Measurements from ENCODE around the gene KLRF2.
"Not testable (repeated sequence)": the region's sequence is repeated elsewhere in the genome, so short reads cannot be mapped to it uniquely, and the experiment has no call there.

KLRF2 gene
- long read RNA-seq, donor 1, result 0 reads
- long read RNA-seq, donor 2, result 0 reads
- long read RNA-seq, donor 3, result 0 reads
- long read RNA-seq, donor 4, result 0 reads
- long read RNA-seq, donor 5, result 0 reads
- long read RNA-seq, donor 6, result 0 reads
- long read RNA-seq, donor 7, result 0 reads
- long read RNA-seq, donor 8, result 0 reads

GRCh38 chr12:9881246-9881645, at the start of gene KLRF2:
KLRF2 (plus strand) TSS chr12:9881489; CDS start chr12:9881596, 107 bp downstream.
- no peak for DNase-seq

DNA sequence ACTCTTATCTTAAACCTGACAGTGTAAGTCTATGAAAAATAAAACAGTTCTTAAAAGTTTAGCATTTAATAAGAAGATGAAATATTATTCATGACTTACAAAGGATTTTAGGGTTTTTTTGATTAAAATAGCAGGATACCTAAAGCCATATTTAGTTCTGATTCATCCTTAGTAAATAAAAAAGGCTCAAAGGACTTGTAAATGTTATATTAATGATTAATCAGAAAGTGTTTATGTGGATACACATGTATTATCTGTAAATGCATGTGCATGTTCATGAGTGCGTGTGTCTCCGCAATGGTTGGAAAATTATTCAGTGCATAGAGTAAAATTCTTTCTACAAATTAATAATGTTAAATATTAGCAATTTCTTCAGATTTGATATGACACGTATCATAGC, 49.6 kb upstream of the KLRF2 start:
- DNase-seq, result no peak

GRCh38 chr12:9843407-9843806, 37.9 kb upstream of the KLRF2 start:
- no peak for DNase-seq

DNA sequence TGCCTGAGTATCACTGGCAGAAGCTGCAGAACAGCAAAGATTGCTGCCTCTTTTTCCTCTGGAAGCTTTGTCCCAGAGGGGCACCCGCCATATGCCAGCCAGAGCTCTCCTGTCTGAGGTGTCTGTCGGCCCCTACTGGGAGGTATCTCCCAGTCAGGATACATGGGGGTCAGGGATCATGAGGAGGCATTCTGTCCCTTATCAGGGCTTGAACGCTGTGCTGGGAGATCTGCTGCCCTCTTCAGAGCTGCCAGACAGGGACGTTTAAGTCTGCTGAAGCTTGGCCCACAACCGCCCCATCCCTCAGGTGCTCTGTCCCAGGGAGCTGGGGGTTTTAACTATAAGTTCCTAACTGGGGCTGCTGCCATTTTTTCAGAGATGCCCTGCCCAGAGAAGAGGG, 32.4 kb upstream of the KLRF2 start:
- no peak for DNase-seq

- no peak for DNase-seq
These were observed 30.2 kb upstream of the KLRF2 start for GRCh38 chr12:9851050-9851449.

GRCh38 chr12:9851927-9852326, 29.4 kb upstream of the KLRF2 start:
- no peak for DNase-seq

DNA sequence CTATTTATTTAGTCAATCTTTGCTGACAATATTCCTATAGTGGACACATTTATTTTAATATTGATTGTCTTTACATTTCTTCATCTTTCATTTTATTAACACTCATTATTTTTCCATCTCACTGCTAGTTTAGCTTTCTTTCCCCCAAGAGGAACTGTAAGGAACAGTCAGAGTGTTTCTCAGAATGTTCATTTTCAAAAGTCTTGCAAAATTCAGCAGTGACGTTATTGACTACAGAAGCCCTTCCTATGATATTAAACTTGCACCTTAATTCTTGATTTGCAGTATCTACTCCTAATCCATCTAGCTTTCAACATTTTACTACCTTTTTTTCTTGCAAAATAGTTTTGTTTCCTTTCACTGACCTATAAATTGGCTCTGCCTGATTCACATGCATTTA, 25.1 kb upstream of the KLRF2 start:
- DNase-seq, result no peak

DNA sequence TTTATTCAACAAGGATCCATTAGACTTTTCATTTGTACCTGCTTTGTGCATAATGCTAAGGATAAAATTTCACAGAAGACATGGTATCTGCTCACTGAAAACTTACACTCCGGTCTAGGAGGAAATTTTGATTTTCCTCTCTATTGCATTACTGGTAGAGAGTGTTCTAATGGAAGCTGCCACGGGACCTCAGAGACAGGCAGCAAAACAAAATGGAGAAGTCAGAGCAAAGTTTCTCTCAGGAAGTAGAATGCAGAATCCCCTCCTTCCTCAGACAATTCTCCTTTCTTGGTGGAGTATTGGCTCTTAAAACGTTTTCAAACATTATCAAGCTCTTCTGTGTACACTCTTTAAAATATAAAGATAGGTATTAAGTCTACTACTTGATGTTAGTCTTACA, 24.4 kb upstream of the KLRF2 start:
- no peak for DNase-seq

DNA sequence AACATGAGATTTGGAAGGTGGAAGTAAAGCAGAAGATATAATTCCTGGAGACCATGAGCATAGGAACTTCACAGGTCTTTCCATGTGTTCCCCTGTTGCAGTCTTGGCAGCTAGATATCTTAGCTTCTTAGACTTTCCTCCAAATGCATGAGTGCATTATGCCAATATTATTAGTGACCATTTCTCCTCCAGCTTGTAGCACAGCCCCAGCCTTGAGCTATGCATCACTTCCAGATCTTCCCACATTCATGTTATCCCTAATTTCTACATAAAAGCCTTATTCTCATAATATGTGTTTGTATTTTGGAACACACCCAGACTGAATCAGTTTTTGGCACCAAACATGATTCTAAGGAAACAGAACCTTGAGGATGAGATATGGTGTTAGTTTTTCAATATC, 23.2 kb upstream of the KLRF2 start:
- DNase-seq, result no peak

- DNase-seq, result no peak
These were observed 16.2 kb upstream of the KLRF2 start for GRCh38 chr12:9864913-9865675.

DNA sequence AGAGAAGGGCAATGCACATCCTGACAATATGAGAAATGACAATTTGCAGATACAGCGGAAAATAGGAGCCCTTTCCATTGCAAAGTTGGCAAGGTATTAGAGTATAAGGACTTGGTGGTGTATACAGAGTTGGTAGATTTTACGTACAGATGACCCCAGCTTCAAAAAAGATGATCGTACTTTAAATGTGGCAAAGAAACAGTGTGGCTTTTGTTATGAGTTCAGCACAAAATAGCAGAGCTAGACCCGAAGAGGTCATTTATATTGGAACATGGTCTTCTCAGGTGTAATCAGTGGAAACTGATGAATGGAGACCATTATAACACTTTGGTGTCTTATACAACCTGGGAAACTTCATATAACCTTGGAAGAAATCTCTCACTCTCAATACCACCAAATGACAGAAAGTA, 14.4 kb upstream of the KLRF2 start:
- no peak for DNase-seq

- no peak for DNase-seq
These were observed 13.8 kb upstream of the KLRF2 start for GRCh38 chr12:9867531-9867930.

DNA sequence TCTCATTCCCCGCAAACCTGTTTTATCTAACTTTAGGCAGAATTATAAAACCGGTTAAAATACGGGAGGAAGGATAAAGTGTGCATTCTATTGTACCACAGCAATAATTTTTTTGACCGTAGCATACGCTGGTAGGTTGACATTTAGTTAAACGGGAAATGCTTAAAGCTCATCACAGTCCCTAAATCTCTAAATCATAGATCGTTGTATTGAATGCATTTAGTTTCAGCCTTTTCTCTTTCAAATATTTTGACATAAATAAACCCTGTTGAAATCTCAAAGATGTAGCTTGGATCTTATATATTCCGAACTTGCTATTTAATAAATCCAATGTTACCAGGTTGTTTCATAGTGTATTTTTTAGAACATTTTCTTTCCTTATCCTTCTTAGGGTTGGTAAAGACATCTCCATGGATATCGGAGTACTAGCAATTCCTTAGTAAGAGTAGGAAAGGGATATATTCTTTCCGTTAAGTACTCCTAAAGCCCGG, 12.9 kb upstream of the KLRF2 start:
- DNase-seq, result no peak

DNA sequence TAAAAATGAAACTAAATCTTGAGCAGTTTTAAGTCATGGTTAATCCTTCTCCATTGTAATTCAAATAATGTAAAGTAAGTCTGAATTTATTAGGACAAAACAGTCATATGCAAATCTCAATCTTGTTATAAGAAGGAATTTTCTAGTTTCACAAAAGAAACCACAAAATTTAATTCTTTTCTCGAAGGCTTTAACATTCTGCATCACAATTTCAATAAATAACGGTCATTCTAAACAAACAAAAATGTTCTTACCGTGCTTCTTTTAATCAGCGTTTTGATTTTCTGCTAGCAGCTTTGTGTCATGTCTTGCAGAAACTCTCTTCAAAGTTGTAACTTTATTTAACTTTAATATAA, 12.4 kb upstream of the KLRF2 start:
- DNase-seq, result no peak

DNA sequence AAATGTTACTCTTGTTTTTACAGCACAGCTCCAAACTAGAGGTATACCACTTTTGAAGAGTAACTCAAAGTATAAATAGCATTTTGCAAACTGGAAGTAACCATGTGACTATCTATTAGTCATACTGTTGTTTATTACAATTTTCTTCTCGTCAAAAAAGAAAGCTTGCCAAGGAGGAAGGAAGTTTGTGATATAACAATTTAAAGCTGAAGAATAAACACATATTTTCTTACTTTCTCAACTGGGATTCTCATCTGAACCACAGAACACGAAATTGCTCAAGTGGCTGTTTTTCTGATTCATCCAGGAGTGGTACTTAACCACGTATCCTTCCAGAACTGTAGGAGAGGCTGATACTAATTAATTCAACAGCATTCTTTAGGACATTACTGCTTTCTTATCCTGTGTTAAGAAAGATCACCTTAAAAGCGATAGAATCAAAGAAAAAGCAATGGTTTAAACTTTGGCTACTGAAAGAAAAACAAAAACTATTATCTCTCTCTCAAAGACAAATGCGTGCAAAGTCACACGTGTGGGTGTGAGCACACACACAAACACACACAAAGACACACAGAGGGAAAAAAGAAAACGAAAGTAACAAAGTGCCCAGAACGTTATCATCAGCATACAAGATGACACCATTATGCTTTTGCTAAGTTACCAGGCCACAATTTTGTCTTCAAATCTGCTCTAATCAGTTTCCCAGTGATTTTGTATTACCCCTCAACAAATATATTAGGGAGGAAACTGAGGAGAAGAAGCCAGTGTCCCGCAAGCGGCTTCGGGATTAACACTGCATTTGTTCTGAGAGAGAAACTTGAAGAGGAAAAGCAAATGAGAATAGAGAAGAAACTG, 11.8 kb upstream of the KLRF2 start, which contains the start of gene CLEC2B:
CLEC2B (minus strand) TSS at position 48 of the 855 bp plus-strand sequence.
- DNase-seq, result peak; percentile 25

DNA sequence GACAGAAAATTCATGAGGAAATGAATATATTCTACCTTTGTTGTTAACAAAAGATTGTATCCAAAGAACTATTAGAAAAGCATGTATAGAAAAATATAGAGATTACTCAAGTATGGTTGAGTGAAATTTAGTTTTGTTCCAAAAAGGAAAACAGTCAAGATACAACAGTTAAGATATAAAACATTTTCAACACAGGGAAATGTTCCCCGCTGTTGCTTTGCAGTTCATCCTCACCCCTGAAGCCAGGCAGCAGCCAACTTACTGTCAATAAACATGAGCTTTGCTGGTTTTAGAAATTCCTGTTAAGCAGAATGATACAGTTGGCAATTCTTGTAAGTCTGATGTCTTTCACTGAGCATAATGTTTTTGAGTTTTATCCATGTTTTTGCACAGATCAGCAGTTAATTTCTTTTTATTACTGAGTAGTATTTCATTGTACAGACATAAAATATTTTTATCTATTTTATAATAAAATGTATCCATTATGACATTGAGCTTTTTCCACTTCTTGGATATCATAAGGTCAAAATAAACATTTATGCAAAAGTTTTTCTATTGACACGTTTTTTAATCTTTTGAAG, 10.9 kb upstream of the KLRF2 start:
- DNase-seq, result no peak

DNA sequence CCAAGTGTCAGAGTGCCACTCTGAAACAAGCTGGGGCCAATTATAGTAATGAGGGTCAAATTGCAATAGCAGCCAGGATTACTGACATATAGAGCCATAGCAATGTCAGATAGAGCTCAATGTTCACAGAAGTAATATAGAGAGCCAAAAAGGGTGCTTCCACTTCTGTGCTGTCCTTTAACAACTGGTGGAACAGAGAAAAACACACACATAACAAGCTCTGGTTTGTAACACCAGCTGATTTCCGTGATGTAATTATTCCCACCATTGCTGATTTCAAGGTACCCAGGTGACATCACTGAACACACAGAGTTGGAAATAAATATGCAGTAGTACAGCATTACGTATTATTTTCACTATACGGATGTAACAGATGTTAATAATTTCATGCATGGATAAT, 9.1 kb upstream of the KLRF2 start:
- DNase-seq, result no peak

DNA sequence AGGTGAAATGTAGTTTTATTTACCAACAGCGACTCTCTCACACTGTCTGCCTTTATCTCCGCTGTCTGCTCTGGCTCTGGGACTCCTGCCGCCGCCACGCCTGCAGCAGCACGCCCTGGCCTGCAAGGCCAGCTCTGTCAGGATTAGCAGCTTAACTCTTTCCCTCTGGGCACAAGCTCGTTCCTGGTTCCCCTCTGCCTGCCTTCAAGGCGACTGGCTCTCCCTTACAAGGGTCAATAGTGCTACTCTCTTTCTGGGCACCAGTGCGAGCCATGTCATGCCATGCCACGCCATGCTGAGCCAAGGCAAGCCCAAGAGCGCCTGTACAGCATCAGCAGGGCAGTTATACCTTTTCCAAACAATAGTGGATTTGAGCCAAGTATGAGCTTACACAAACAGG, 8.5 kb upstream of the KLRF2 start:
- DNase-seq, result no peak

DNA sequence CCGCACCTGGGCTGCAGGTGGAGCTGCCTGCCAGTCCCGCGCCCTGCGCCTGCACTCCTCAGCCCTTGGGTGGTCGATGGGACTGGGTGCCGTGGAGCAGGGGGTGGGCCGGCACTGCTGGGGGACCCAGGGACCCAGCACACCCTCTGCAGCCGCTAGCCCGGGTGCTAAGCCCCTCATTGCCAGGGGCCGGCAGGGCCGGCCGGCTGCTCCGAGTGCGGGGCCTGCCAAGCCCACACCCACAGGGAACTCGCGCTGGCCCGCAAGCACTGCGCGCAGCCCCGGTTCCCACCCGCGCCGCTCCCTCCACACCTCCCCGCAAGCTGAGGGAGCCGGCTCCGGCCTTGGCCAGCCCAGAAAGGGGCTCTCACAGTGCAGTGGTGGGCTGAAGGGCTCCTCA, 5.2 kb upstream of the KLRF2 start:
- not testable (repeated sequence) for DNase-seq

GRCh38 chr12:9880532-9881078, 684 bp upstream of the KLRF2 start:
- no peak for DNase-seq

DNA sequence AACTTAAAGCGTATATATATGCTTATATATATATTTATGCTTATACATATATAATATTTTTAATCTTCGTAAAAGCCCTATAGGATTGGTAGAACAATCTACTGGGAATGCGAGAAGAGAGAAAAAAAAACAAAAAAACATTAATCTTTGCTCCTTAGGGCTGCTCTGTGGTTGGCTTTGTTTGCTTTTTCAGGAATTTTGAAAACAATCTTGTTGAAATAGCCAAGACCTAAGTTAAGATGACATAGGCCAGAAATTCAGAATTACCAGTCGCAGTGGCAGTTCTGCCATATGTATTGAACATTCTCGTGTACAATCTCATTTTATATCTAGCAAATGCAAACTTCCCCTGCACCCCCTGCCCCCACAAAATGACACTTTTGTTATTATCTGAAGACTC, 699 bp downstream of the KLRF2 start:
- DNase-seq, result no peak

DNA sequence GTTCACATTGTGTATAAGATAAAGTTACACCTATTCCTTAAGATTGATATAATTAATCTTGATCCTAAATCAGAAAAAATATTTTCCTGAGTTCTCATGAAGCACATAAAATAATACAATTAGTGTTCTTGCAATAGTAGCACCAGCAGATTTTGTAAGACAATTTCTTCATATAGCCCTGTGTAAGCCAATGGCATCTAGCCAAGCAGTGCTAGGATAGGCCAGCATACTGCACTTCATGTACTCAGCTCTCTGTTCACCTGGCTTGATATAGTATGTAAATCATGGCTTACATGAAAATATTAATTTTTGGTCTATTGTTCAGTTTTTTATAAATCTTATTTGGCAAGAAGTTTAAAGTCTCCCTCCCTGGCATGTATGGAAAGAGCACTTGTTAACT, 1.9 kb downstream of the KLRF2 start:
- no peak for DNase-seq
